WTC11 (cell line): ENCODE data around the gene AKT1. TPM values are rescaled to one million over a fixed set of nuclear protein-coding genes. Genes with fewer than 3 reads are reported as not detected.

Source experiments
- ATAC-seq: fragments of 200-7000 bp; cut with Tn5 transposase; 2 replicates; pipeline ENCODE4 v1.10.0; 2021; ENCODE audit warnings: mild to moderate bottlenecking, moderate library complexity
- CTCF ChIA-PET: fragments of 300-600 bp; sonication (Branson Sonifier 250); formaldehyde crosslinking; loops from one replicate; lab custom pipeline; 2021; ENCODE audit warnings: antibody characterized with exemption; lab: Charles Lee
- POLR2A ChIA-PET: fragments of 350-600 bp; sonication (Branson Sonifier 250); formaldehyde crosslinking; loops from one replicate; lab custom pipeline; 2021; ENCODE audit warnings: antibody characterized with exemption; lab: Charles Lee
- DNase-seq: peaks from one replicate; pipeline ENCODE4 v3.0.0; 2021; ENCODE audit warnings: low spot score
- H3K27ac Mint-ChIP-seq: 2 replicates; pipeline ENCODE4 v1.8.0; 2021; ENCODE audit warnings: mixed read lengths
- H3K27me3 Mint-ChIP-seq: 2 replicates; pipeline ENCODE4 v1.8.0; 2021; ENCODE audit warnings: low read depth, mild to moderate bottlenecking, moderate library complexity, mixed read lengths
- H3K36me3 Mint-ChIP-seq: 2 replicates; pipeline ENCODE4 v1.8.0; 2021; ENCODE audit warnings: mixed read lengths
- H3K4me1 Mint-ChIP-seq: 2 replicates; pipeline ENCODE4 v1.8.0; 2022; ENCODE audit warnings: mixed read lengths
- H3K4me3 Mint-ChIP-seq: 2 replicates; pipeline ENCODE4 v1.8.0; 2021; ENCODE audit warnings: mild to moderate bottlenecking, moderate library complexity, mixed read lengths
- H3K9me3 Mint-ChIP-seq: 2 replicates; pipeline ENCODE4 v1.8.0; 2021; ENCODE audit warnings: mixed read lengths
- CREB1 ChIP-seq: sonication (generic); formaldehyde crosslinking; IDR thresholded peaks from 2 replicates; pipeline ENCODE4 v1.8.0; 2023; ENCODE audit warnings: mild to moderate bottlenecking, missing genetic modification reagents
- ELF4 ChIP-seq: sonication (generic); formaldehyde crosslinking; IDR thresholded peaks from 2 replicates; pipeline ENCODE4 v1.8.1; 2022; ENCODE audit warnings: low read depth, mild to moderate bottlenecking, moderate library complexity, missing genetic modification reagents
- MYBL2 ChIP-seq: sonication (generic); formaldehyde crosslinking; IDR thresholded peaks from 2 replicates; pipeline ENCODE4 v1.8.1; 2023; ENCODE audit warnings: mild to moderate bottlenecking, moderate library complexity, missing genetic modification reagents
- RELA ChIP-seq: sonication (generic); formaldehyde crosslinking; IDR thresholded peaks from 2 replicates; pipeline ENCODE4 v1.8.1; 2022; ENCODE audit warnings: missing genetic modification reagents, mild to moderate bottlenecking, borderline replicate concordance
- SP1 ChIP-seq: sonication (generic); formaldehyde crosslinking; conservative IDR thresholded peaks from 2 replicates; pipeline ENCODE4 v1.8.1; 2022; ENCODE audit warnings: missing genetic modification reagents
- TEAD4 ChIP-seq: sonication (generic); formaldehyde crosslinking; IDR thresholded peaks from 2 replicates; pipeline ENCODE4 v1.8.0; 2022; ENCODE audit warnings: mild to moderate bottlenecking, missing genetic modification reagents
- ZNF219 ChIP-seq: sonication (generic); formaldehyde crosslinking; IDR thresholded peaks from 2 replicates; pipeline ENCODE4 v1.8.0; 2023; ENCODE audit warnings: missing genetic modification reagents, mild to moderate bottlenecking, borderline replicate concordance
- total RNA-seq: library from RNA; stranded (reverse); gene quantifications from 3 replicates; pipeline ENCODE4 v1.2.3, GENCODE V29; 2021
- TF ChIP-seq, protein P1 (sequence below): sonication (generic); formaldehyde crosslinking; IDR thresholded peaks from 2 replicates; pipeline ENCODE4 v1.8.0; 2022; ENCODE audit warnings: missing genetic modification reagents
- TF ChIP-seq, protein P2 (sequence below): sonication (generic); formaldehyde crosslinking; IDR thresholded peaks from 2 replicates; pipeline ENCODE4 v1.8.0; 2022; ENCODE audit warnings: mild to moderate bottlenecking, missing genetic modification reagents
- TF ChIP-seq, protein P3 (sequence below): sonication (generic); formaldehyde crosslinking; IDR thresholded peaks from 2 replicates; pipeline ENCODE4 v1.8.1; 2022; ENCODE audit warnings: low read depth, mild to moderate bottlenecking, moderate library complexity, missing genetic modification reagents, borderline replicate concordance
- TF ChIP-seq, protein P4 (sequence below): sonication (generic); formaldehyde crosslinking; conservative IDR thresholded peaks from 2 replicates; pipeline ENCODE4 v1.8.1; 2023; ENCODE audit warnings: mild to moderate bottlenecking, low read depth, missing genetic modification reagents, moderate library complexity
- TF ChIP-seq, protein P5 (sequence below): sonication (generic); formaldehyde crosslinking; IDR thresholded peaks from 2 replicates; pipeline ENCODE4 v1.8.1; 2023; ENCODE audit warnings: mild to moderate bottlenecking, moderate library complexity, missing genetic modification reagents

AKT1 gene
- total RNA-seq, 1 experiment from 2014 or later: 121 TPM

DNA sequence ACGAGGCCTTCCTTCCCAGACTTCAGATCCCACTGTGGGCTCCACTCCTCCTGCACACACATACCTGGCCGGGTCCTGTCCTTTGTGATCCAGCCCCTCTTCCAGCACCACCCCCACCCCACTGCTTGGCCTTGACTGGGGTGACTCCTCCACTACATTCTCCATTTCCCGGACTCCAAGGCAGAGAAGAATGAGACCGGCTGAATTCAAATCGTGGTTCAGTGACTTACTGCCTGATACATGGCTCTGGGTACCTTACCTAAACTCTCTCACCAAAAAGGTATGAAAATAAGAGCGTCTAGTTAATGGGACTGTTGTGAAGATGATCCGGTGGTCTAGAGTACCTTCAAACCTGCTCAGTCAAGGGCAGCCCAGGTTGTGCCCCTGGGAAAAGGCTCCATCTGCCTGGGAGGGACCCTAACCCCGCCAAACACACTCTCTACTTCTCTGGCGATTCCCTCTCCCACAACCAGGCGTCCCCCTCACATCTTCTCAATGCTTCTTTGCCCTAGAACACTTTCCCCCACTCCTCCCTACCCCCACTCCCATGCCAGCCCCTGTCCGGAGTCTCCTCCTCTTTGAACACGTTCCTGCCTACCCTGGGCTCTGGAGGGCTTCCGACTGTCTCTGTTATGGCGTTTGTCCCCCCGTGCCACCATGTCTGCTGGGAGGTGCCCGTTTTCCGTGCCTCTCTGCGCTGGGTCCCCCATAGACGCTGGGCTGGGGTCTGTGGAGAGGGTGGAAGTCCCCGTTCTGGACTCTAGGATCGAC is 3.9 kb upstream of the AKT1 start:
- TF ChIP-seq, protein P1, sequence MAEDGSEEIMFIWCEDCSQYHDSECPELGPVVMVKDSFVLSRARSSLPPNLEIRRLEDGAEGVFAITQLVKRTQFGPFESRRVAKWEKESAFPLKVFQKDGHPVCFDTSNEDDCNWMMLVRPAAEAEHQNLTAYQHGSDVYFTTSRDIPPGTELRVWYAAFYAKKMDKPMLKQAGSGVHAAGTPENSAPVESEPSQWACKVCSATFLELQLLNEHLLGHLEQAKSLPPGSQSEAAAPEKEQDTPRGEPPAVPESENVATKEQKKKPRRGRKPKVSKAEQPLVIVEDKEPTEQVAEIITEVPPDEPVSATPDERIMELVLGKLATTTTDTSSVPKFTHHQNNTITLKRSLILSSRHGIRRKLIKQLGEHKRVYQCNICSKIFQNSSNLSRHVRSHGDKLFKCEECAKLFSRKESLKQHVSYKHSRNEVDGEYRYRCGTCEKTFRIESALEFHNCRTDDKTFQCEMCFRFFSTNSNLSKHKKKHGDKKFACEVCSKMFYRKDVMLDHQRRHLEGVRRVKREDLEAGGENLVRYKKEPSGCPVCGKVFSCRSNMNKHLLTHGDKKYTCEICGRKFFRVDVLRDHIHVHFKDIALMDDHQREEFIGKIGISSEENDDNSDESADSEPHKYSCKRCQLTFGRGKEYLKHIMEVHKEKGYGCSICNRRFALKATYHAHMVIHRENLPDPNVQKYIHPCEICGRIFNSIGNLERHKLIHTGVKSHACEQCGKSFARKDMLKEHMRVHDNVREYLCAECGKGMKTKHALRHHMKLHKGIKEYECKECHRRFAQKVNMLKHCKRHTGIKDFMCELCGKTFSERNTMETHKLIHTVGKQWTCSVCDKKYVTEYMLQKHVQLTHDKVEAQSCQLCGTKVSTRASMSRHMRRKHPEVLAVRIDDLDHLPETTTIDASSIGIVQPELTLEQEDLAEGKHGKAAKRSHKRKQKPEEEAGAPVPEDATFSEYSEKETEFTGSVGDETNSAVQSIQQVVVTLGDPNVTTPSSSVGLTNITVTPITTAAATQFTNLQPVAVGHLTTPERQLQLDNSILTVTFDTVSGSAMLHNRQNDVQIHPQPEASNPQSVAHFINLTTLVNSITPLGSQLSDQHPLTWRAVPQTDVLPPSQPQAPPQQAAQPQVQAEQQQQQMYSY: peak; percentile 19; the same call in 1 of the 2 replicates
- TF ChIP-seq CREB1 (CRISPR knock-in tag) (no peak), RELA (CRISPR knock-in tag) (no peak), ELF4 (CRISPR knock-in tag) (no peak), TEAD4 (CRISPR knock-in tag) (no peak), MYBL2 (CRISPR knock-in tag) (no peak)
- TF ChIP-seq, protein P2, sequence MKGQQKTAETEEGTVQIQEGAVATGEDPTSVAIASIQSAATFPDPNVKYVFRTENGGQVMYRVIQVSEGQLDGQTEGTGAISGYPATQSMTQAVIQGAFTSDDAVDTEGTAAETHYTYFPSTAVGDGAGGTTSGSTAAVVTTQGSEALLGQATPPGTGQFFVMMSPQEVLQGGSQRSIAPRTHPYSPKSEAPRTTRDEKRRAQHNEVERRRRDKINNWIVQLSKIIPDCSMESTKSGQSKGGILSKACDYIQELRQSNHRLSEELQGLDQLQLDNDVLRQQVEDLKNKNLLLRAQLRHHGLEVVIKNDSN: no peak
- TF ChIP-seq, protein P3, sequence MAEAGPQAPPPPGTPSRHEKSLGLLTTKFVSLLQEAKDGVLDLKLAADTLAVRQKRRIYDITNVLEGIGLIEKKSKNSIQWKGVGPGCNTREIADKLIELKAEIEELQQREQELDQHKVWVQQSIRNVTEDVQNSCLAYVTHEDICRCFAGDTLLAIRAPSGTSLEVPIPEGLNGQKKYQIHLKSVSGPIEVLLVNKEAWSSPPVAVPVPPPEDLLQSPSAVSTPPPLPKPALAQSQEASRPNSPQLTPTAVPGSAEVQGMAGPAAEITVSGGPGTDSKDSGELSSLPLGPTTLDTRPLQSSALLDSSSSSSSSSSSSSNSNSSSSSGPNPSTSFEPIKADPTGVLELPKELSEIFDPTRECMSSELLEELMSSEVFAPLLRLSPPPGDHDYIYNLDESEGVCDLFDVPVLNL: no peak
- TF ChIP-seq, protein P4, sequence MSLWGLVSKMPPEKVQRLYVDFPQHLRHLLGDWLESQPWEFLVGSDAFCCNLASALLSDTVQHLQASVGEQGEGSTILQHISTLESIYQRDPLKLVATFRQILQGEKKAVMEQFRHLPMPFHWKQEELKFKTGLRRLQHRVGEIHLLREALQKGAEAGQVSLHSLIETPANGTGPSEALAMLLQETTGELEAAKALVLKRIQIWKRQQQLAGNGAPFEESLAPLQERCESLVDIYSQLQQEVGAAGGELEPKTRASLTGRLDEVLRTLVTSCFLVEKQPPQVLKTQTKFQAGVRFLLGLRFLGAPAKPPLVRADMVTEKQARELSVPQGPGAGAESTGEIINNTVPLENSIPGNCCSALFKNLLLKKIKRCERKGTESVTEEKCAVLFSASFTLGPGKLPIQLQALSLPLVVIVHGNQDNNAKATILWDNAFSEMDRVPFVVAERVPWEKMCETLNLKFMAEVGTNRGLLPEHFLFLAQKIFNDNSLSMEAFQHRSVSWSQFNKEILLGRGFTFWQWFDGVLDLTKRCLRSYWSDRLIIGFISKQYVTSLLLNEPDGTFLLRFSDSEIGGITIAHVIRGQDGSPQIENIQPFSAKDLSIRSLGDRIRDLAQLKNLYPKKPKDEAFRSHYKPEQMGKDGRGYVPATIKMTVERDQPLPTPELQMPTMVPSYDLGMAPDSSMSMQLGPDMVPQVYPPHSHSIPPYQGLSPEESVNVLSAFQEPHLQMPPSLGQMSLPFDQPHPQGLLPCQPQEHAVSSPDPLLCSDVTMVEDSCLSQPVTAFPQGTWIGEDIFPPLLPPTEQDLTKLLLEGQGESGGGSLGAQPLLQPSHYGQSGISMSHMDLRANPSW (CRISPR knock-in tag): no peak
- TF ChIP-seq, protein P5, sequence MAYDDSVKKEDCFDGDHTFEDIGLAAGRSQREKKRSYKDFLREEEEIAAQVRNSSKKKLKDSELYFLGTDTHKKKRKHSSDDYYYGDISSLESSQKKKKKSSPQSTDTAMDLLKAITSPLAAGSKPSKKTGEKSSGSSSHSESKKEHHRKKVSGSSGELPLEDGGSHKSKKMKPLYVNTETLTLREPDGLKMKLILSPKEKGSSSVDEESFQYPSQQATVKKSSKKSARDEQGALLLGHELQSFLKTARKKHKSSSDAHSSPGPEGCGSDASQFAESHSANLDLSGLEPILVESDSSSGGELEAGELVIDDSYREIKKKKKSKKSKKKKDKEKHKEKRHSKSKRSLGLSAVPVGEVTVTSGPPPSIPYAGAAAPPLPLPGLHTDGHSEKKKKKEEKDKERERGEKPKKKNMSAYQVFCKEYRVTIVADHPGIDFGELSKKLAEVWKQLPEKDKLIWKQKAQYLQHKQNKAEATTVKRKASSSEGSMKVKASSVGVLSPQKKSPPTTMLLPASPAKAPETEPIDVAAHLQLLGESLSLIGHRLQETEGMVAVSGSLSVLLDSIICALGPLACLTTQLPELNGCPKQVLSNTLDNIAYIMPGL (CRISPR knock-in tag): 0 out of 2 replicates have a peak, but pooled peaks have one; percentile 17
- peak; percentile 50 for ATAC-seq
- H3K4me1 Mint-ChIP-seq: peaks cover 34% of the 10 kb centered on the region
- ChIA-PET POLR2A (no interaction called here), CTCF (interaction anchor here (1.2 to 6.2 kb wide), 3 partner anchors 26 to 31 kb away, joined by 5 to 67 read pairs (median 15); no protein-coding TSS in a partner anchor)
- H3K36me3 Mint-ChIP-seq: no peaks in the 10 kb centered on the region
- DNase-seq: peak; percentile 66
- no peaks in the 10 kb centered on the region for H3K9me3 Mint-ChIP-seq
- H3K27me3 Mint-ChIP-seq: peaks cover 65% of the 10 kb centered on the region
- peak overlapping the region; percentile 93 for H3K27ac Mint-ChIP-seq
- H3K4me3 Mint-ChIP-seq: peak overlapping the region; percentile 88

DNA sequence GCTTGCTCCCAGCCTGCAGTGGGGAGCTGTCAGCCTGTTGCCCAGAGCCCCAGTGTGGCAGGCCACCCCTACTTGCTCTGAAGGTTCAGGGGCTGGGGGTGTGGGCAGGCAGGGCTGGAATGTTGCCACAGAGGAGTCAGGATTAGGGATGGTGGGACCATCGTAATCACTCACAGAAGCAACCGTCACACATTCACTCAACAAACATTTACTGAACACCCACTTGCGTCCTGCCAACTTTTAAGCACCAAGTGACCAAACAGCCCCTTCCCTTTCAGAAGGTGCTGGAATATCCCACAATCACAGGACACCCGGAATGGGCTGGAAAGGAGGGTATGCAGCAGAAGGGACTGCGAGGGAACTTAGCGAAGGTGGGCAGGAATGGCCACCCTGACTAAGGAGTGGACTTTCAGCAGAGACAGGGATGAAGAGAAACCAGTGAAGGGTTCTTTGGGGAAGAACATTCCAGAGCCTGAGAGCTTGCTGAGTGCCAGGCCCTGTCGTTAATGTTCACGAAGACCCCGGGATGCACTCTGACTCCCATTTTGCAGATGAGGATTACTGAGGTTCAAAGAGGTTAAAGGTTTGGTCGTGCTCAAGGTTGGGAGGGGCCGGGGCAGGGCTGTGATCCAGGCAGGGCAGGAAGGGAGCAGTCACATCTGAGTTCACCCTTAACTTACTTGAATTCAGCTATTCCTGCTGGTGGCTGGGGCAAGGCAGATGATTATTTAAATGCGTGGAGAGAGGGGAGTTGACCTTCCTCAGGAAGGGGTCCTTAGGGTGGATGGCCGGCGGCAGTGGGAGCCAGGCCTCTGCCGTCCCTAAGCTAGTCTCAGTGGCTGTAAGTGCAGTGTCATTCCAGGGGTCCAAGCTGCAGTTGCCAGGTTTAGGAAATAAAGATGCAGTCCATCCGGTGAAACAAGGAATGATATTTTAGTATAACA is 3.0 kb upstream of the AKT1 start:
- Mint-ChIP-seq H3K9me3 (no peaks in the 10 kb centered on the region), H3K4me1 (peaks cover 43% of the 10 kb centered on the region)
- no peak for TF ChIP-seq ZNF219 (CRISPR knock-in tag)
- TF ChIP-seq SP1 (CRISPR knock-in tag): no peak
- TF ChIP-seq, all 79 proteins: peak for 0
- Mint-ChIP-seq H3K36me3 (no peaks in the 10 kb centered on the region), H3K27me3 (peaks cover 65% of the 10 kb centered on the region), H3K27ac (no peak overlapping the region), H3K4me3 (peak overlapping the region; percentile 88)
- ChIA-PET POLR2A (no interaction called here), CTCF (interaction anchor here (0.9 to 6.2 kb wide), 6 partner anchors 22 to 68 kb away, joined by 3 to 67 read pairs (median 4); partner anchors contain the start of gene SIVA1)
- DNase-seq (no peak), ATAC-seq (no peak)
